PC-9 (cell line): ENCODE measurements around the gene TSC1.

Source experiments
- CTCF ChIP-seq: fragments of 200-600 bp; sonication (generic); conservative IDR thresholded peaks from 2 replicates; pipeline ENCODE4 v1.6.1; 2017; ENCODE audit warnings: mixed run types, antibody characterized with exemption, mild to moderate bottlenecking, moderate library complexity
- EZH2 ChIP-seq: fragments of 200-600 bp; sonication (generic); IDR thresholded peaks from 2 replicates; pipeline ENCODE4 v1.8.0; 2017; ENCODE audit warnings: antibody characterized with exemption, low read depth

GRCh38 chr9:132931178-132931735 lies 13.2 kb downstream of the TSC1 start:
- no peak for TF ChIP-seq CTCF
- TF ChIP-seq EZH2 = no peak
